Stimulated activated CD4-positive, alpha-beta T cell treated with anti-CD3 and anti-CD28 coated beads, TNF-alpha, amount 100 ng/mL, for 4 hours (primary cell): ENCODE data around the gene SLC16A10.
"Not testable (repeated sequence)": the region's sequence is repeated elsewhere in the genome, so short reads cannot be mapped to it uniquely, and the experiment has no call there.

Experiments
- DNase-seq, 3 experiments: peaks; one replicate each; pipeline ENCODE4 v3.0.0-alpha.2; 2020; ENCODE audit warnings: low read depth in 3 of 3

The SLC16A10 gene

DNA sequence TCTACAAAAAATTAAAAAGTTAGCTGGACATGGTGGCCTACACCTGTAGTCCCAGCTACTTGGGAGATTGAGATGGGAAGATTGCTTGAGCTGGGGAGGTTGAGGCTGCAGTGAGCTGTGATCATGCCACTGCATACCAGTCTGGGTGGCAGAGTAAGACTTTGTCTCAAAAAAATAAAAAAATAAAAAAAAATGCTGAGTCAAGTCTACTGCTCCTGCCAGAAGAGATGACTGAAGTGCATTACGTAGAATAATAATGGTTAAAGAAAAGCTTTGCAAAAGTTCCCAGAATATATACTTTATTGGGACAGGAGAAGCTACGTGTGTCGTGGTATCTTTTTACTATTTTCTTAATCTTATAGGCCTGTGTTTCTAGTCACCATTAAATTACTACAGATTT is 125.3 kb downstream of the SLC16A10 start:
- no peak for DNase-seq

DNA sequence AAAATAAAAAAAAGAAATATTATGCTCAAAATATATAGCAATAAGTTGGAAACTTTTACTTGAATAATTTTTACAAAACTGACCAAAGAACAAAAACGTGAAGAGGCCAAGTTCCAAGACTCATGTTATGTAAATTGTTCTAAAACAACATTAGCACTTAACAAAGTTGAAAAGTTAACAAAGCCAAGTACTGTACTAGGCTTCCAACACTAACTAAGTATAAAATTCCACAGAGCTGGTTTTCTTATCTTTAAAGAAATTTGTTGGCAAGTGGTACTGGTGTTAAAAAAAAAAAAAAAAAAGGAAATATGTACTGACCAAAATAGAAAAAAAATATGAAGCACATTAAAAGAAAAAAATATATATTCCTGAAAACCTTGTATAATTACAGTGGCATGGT is 127.8 kb downstream of the SLC16A10 start:
- DNase-seq, result no peak

GRCh38 chr6:111219785-111220184 is 132.5 kb downstream of the SLC16A10 start:
- no peak for DNase-seq

DNA sequence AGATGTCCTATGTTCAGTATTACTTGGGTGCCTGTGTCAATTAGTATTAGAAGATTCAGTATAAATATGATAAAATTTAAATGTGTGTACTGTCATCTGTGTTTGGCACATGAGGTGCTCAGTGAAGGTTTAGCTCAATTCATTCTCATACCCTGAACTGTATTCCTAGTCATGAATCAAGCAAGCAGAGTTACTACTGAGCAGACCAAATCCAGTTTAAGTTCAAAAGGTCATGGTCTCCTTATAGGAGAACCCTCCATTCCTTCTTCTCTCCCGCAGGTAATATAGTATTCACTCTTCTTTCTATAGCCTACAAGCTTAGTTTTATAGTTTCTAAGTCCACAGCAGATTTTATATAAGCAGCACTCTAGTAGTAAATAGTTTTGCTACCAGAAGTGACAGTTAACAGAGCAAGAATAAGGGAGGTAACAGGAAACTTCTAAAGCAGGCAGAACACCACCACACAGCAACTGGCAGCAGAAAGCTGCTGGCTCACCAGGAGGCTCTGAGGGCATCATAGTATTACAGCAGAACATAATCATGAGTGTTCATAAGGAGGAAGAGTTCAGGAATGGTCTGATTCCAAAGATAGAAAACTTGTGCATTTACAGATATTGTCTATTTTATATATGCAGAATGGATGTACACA is 133.2 kb downstream of the SLC16A10 start:
- DNase-seq, result no peak

- DNase-seq, result no peak
These were observed 134.5 kb downstream of the SLC16A10 start for GRCh38 chr6:111221804-111222203.

DNA sequence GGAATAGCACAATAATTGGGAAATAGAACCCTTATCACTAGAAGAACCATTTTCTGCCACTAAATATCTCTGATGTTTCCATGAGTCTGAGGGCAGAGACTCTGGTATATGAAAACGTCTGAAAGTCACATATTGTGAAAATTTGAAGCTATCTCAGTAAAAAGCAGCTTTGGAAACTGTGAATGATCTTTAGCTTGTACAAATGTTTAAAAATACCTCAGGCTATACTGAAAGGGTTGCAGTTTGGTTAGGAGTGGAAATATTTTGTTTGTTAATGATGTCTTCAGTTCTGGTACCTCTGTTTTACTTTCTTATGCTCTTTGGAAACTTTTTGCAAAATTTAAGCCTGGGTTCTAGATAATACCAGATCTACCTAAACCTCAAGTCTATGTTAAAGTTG is 135.0 kb downstream of the SLC16A10 start:
- DNase-seq, result no peak

- no peak for DNase-seq
These were observed 140.8 kb downstream of the SLC16A10 start for GRCh38 chr6:111228094-111228493.

DNA sequence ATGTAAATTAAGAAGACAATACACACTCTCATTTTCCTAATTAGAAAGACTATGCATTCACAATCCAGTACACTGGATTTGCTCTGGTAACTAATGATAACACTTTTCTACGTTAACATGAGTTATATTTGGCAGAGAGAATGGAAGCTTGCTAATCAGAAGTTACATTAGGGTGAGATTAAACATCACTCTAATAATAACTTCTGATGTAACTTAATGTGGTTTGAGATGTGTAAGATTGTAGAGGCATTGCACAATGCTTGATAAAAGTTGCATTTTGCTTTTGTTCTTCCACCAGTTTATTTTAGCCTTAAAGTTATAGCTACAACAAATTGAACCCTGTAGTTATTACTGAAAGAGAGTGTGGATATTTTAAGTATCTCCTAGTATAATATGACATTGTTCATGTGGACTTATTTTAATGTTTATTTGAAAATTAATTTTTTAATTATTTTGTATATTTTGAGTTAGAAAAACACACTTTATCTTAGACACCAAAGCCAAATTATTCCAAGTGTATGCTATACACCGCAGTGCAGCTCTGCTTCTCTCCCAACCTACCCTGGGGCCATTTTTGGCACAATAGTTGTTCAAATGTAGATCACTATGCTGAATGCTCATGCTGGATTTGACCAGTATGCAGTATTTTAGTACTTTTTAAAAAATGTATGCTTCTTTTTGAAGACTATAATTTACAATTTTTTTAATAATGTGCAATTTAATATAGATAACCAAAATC is 143.2 kb downstream of the SLC16A10 start:
- DNase-seq, result no peak

DNA sequence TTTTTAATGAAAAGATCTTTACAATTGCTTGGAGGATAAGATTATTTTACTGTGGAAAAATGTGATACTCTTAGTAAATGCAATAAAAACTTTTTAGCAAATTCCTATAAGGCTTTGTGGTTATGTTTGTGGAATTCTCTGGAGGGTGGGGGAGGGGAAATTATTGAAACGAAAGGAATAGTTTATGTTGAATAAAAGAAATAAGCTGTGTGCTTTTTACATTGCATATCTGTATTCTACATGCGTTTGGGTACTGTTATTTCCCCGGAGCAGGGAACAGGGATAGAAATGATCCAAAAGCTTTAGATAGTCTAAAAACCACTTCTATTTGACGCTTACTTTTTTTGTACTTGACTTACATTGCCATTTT is 143.8 kb downstream of the SLC16A10 start:
- no peak for DNase-seq

GRCh38 chr6:111237852-111238251 is 150.5 kb downstream of the SLC16A10 start:
- no peak for DNase-seq

DNA sequence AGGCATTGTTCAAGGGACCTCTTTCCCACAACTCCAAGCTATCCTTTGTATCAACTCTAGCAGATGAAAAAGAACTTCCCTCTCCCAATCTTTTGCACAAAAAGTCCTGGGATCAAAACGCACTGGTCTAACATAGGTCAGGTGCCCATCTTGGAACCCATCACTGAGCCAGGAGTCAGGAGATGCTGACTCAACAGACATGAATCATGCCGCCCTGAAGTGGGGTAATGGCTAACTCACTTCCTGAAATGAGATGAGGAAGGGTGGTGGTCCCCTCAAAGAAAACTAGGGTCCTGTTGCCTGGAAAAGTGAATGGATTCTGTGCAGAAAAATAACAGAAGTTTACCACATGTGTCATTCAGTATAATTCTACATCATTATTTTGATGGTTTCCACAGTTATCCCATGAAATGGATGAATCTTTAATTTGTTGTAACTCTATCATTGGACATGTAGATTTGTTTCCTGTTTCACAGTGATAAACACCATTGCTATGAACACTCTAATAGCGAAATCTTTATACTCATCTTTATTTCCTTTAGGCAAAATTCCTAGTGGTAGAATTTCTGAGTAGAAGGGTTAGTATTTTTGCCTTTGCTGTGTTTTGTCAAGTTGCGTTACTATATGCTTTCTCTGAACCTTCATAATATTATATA is 151.3 kb downstream of the SLC16A10 start:
- DNase-seq, result no peak

- DNase-seq, result no peak
These were observed 152.2 kb downstream of the SLC16A10 start for GRCh38 chr6:111239461-111239860.

GRCh38 chr6:111242452-111242851 is 155.1 kb downstream of the SLC16A10 start:
- DNase-seq, result no peak

GRCh38 chr6:111243095-111243494 is 155.8 kb downstream of the SLC16A10 start:
- DNase-seq, result no peak

DNA sequence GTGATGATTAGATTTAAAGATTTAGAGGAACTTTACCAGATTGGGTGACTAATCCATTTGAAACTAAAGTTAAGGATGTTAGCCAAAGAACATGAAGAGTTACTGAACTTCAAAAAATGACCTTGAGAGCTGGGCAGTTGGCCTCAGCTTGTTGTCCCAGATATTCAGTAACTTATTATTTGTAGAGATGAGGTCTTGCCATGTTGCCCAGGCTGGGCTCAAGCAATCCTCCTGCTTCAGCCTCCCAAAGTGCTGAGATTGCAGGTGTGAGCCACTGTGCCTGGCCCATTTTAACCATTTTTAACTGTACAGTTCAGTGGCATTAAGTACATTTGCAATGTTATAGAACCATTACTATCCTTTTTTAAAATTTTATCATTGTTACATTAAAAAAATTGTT is 161.5 kb downstream of the SLC16A10 start:
- no peak for DNase-seq

DNA sequence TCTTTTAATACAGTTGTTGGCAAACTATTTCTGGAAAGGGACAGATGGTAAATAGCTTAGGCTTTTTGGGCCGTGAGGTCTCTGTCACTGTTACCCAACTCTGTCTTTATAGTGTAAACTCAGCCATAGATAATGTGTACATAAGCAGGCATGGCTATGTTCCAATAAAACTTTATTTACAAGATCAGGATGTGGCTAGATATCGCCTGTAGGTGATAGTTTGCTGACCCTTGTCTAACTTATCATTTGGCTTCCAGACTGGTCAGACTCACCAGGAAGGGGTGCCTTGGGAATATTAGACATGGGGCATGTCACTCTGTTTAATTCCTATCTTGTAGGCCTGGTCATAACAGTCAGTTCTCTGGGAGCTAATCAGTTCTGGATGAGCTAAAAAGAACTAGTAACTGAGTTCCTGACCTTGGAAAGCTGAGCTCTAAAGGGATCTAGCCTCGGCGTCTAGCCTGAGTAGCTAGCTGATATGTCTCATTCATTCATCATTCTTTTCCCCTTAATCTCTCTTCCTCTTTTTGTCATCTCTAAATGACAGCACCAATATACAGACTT is 163.6 kb downstream of the SLC16A10 start:
- DNase-seq, result no peak

- DNase-seq, result no peak
These were observed 165.4 kb downstream of the SLC16A10 start for GRCh38 chr6:111252726-111253125.

DNA sequence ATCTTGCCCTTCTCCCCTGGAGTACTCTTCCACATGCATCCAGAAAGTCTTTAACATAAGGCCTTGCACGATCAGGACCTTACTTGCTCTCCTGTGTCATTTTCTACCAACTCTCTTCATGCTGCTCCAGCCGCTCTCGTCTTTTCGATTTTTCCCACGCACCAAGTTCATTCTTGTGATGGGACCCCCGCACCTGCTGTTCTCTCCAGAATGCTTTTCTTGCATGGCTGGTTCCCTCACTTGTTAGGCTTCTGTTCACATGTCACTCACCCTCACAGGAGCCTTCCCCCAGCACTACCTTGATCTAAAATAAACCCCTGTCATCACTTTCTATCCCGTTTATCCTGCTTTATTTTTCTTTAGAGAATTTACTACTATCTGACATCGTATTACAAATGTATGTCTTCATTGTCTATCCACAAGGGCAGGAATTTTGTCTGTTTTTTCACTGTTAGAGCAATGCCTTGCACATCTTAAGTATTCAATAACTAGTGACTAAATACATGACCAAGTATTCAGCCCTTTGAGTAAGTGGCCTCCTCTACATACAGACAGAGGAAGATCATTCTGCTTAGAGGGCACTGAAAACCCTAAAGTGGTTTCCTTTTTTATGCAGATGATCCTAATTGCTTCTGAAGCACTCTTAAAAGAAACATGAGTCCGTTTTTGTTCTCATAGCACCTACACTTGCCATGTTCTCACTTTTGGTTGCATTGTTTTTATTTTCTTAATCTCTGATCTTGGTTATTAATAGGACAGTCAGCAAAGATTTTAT is 166.9 kb downstream of the SLC16A10 start:
- no peak for DNase-seq

DNA sequence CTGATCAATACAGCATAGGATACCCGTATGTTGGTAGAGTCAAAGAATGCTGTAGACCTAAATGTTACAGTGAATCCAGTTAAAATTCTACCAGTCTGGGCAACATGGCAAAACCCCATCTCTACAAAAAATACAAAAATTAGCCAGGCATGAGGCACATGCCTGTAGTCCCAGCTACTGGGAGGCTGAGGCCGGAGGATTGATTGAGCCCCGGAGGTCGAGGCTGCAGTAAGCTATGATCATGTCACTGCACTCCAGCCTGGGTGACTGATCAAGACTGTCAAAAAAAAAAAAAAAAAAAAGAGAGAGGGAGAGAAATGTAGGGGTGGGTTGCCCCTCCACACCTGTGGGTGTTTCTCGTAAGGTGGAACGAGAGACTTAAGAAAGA is 167.5 kb downstream of the SLC16A10 start:
- no peak for DNase-seq

DNA sequence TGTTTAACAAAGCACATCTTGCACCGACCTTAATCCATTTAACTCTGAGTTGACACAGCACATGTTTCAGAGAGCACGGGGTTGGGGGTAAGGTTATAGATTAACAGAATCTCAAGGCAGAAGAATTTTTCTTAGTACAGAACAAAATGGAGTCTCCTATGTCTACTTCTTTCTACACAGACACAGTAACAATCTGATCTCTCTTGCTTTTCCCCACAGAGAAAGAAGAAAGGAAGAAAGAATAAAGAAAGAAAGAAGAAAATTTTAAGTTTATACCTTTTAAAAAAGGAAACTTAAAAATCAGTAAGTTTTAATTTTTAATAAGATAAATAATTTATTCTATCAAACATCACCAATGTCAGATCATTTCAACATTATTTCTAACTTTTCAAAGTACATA is 168.5 kb downstream of the SLC16A10 start:
- not testable (repeated sequence) for DNase-seq

DNA sequence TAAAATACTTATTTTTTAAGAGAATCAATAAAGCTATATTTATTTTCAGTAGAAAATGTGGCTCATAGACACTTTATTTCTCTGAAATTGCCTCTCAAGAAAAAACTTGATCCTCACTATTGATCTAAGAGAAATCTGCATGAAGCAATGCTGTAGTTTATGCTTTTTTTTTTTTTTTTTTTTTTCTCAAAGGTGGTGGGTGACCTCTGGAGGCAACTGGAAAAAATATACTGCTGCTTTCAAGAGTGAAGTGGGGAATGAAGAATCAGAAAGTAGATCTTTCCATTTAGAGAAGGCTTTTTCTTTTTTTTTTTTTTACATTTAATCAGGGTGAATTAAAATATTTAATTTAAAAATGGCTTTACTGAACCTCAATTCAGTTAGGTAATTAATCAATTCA is 169.3 kb downstream of the SLC16A10 start:
- no peak for DNase-seq

DNA sequence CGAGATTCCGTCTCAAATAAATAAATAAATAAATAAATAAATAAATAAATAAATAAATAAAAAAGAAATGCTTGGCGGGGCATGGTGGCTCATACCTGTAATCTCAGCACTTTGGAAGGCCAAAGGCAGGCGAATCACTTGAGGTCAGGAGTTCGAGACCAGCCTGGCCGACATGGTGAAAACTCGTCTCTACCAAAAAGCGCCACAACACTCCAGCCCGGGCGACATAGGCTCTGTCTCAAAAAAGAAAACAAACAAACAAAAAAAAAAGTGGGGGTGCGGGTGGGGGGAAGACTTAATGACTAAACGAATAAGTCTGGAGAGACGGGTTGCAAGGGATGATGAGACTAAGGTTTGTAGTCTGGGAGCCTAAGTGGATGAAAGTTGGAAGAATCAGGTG is 170.7 kb downstream of the SLC16A10 start:
- DNase-seq, result no peak
